ENCODE results near the gene CMPK1.
"Not testable (repeated sequence)": the region's sequence is repeated elsewhere in the genome, so short reads cannot be mapped to it uniquely, and the experiment has no call there.

CMPK1 gene

DNA sequence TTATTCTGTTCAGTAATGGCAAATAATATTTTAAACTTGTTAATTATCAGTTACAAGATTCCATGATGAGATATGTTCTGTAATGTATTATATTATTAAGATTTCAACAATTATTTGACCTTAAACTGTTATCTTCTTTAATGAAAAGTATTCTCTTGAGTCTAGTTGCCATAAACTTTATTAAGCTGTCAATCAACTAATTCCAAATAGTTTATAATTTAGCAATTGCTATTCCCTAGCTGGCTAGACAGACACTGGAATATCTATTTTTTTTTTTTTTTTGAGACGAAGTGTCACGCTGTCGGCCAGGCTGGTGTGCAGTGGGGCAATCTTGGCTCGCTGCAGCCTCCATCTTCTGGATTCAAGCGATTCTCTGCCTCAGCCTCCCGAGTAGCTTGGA lies 3.8 kb downstream of the CMPK1 start:
- no peak overlapping the region for H3K4me3 ChIP-seq (ENCODE audit: low read depth, low read length)
- TF ChIP-seq, protein P1, sequence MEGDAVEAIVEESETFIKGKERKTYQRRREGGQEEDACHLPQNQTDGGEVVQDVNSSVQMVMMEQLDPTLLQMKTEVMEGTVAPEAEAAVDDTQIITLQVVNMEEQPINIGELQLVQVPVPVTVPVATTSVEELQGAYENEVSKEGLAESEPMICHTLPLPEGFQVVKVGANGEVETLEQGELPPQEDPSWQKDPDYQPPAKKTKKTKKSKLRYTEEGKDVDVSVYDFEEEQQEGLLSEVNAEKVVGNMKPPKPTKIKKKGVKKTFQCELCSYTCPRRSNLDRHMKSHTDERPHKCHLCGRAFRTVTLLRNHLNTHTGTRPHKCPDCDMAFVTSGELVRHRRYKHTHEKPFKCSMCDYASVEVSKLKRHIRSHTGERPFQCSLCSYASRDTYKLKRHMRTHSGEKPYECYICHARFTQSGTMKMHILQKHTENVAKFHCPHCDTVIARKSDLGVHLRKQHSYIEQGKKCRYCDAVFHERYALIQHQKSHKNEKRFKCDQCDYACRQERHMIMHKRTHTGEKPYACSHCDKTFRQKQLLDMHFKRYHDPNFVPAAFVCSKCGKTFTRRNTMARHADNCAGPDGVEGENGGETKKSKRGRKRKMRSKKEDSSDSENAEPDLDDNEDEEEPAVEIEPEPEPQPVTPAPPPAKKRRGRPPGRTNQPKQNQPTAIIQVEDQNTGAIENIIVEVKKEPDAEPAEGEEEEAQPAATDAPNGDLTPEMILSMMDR (IDR thresholded peaks at IDR 0.05; ENCODE audit: low read depth, low read length, missing control alignments): no peak
- DNase-seq (ENCODE audit: low read depth): no peak
- in situ Hi-C loops (cut with HindIII; ENCODE audit: low sequenced_read_pairs): no loop called here

DNA sequence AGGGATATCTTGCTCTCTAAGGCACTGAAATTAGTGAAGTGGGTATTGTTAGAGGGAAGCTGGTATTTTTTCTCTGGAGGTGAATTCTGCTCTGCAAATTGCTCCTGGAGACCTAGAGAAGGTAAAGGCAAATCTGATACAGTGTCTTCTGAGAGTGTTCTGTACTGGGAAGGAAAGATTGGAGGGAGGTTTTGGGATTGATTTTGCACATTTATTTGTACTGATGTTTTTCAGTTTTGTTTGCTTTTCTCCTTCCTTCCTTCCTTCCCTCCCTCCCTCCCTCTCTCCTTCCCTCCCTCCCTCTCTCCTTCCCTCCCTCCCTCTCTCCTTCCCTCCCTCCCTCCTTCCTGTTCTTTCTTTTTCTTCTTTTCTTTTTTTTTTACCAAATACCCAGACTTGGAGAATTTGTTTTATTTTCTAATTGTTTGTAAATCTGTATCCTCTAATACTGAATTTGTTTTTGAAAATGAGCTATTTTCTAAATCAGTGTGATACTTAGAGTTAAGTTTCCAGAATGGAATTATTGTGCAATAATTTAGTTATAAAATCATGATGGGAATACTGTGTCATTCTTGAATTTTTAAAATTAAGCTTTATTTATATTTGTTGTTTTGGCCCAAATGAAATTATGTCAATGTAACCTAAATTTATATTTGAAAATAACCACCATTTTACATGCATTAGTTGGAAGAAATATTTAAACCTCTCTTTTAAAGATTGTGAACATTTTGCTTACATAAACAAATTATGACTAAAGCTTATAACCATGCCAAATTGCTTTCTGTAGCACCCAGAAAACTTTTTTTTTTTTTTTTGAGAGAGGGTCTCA lies 4.9 kb downstream of the CMPK1 start:
- no peak overlapping the region for H3K4me3 ChIP-seq (ENCODE audit: low read depth, low read length)
- TF ChIP-seq, protein P1 (IDR thresholded peaks at IDR 0.05; ENCODE audit: low read depth, low read length, missing control alignments): no peak
- DNase-seq (ENCODE audit: low read depth): no peak
- in situ Hi-C loops (cut with HindIII; ENCODE audit: low sequenced_read_pairs): no loop called here

DNA sequence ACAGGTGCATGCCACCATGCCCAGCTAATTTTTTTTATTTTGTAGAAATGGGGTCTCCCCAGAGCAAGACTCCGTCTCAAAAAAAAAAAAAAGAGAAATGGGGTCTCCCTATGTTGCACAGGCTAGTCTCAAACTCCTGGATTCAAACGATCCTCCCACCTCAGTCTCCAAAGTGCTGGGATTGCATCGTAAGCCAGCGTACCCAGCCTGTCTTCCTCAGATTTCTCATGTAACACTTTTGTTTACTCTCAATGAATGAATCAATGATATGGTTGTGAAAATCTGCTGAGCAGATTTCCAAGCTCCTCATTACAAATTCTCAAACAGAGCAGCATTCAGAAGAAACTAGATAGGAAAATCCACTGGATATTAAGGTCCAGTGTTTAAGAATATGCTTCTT lies 6.6 kb downstream of the CMPK1 start:
- H3K4me3 ChIP-seq (ENCODE audit: low read depth, low read length): no peak overlapping the region
- TF ChIP-seq, protein P1 (IDR thresholded peaks at IDR 0.05; ENCODE audit: low read depth, low read length, missing control alignments): no peak
- in situ Hi-C loops (cut with HindIII; ENCODE audit: low sequenced_read_pairs): no loop called here
- no peak for DNase-seq (ENCODE audit: low read depth)

DNA sequence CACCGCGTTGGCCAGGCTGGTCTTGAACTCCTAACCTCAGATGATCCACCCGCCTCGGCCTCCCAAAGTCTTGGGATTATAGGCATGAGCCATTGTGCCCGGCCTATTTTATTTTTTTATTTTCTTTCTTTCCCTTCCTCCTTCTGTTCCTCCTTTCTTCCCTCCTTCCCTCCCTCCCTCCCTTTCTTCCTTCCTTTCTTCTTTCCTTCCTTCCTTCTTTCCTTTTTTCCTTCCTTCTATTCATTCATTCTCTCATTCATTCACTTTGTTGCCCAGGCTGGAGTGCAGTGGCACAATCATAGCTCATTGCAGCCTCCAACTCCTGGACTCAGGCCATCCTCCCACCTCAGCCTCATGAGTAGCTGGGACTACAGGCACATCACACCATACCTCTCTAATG lies 13.4 kb downstream of the CMPK1 start:
- in situ Hi-C loops (cut with HindIII; ENCODE audit: low sequenced_read_pairs); H3K4me3 ChIP-seq (ENCODE audit: low read depth, low read length); DNase-seq (ENCODE audit: low read depth): not testable (repeated sequence)

DNA sequence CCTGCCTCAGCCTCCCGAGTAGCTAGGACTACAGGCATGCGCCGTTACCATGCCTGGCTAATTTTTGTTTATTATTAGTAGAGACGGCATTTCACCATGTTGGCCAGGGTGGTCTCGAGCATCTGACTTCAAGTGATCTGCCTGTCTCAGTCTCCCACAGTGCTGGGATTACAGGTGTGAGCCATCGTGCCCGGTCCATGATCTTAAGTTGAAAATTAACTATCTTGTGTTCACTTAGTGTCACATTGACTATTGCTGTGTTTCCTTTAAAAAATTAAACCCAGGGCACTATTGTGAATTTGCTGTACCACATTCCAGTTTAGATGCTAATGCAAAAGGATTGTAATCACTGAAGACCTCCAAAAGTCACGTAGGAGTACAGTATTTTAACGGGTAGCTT lies 14.1 kb downstream of the CMPK1 start:
- in situ Hi-C loops (cut with HindIII; ENCODE audit: low sequenced_read_pairs): no loop called here
- TF ChIP-seq, protein P1 (IDR thresholded peaks at IDR 0.05; ENCODE audit: low read depth, low read length, missing control alignments): no peak
- H3K4me3 ChIP-seq (ENCODE audit: low read depth, low read length): no peak overlapping the region
- no peak for DNase-seq (ENCODE audit: low read depth)

DNA sequence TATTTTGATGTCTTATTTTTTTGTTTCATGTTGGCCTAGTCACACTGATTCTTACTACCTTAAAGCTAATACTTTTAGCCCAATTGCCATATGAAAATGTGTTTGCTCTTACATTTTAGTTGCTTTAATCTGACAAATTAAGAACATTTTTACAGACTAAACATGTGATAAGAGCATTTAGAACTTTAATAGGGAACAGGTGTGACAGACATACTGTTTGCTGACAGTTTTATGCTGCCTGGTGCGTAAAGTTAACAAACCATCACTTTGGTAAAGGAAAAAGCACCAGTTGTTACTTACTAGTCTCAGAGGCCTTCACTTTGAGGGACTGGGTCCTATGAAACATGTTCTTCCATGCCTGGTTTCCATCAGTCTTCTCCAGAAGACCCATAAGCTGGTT lies 14.7 kb downstream of the CMPK1 start:
- in situ Hi-C loops (cut with HindIII; ENCODE audit: low sequenced_read_pairs): no loop called here
- TF ChIP-seq, protein P1 (IDR thresholded peaks at IDR 0.05; ENCODE audit: low read depth, low read length, missing control alignments): no peak
- no peak overlapping the region for H3K4me3 ChIP-seq (ENCODE audit: low read depth, low read length)
- no peak for DNase-seq (ENCODE audit: low read depth)

DNA sequence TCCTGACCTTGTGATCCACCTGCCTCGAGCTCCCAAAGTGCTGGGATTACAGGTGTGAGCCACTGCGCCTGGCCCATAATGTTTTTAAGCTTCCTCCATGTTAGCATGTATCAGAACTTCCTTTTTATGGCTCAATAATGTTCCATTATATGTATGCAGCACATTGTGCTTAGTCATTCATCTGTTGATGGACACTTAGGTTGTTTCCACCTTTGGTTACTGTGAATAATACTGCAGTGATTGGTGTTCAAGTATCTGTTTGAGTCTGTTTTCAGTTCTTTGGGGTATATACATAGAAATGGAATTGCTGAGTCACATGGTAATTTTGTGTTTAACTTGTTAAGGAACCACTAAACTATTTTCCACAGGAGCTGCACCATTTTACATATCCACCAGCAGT lies 17.7 kb downstream of the CMPK1 start:
- in situ Hi-C loops (cut with HindIII; ENCODE audit: low sequenced_read_pairs): no loop called here
- DNase-seq (ENCODE audit: low read depth): no peak
- no peak overlapping the region for H3K4me3 ChIP-seq (ENCODE audit: low read depth, low read length)
- TF ChIP-seq, protein P1 (IDR thresholded peaks at IDR 0.05; ENCODE audit: low read depth, low read length, missing control alignments): no peak

Measured in astrocyte of the cerebellum (primary cell).